Measurements from ENCODE around the gene CARTPT.

- TF ChIP-seq NANOG (IDR thresholded peaks at IDR 0.05; ENCODE audit: insufficient read depth, low read depth, low read length, poor library complexity, severe bottlenecking) = no peak
- TF ChIP-seq SIN3A (conservative IDR thresholded peaks at IDR 0.05 in 1 of 2, IDR thresholded peaks at IDR 0.05 in 1 of 2; ENCODE audit: low read depth in 1 of 2, low read length in 2 of 2) = no peak
- no peak for TF ChIP-seq POLR2AphosphoS5 (IDR thresholded peaks at IDR 0.05; ENCODE audit: low read depth, low read length)
- no peak for TF ChIP-seq CTCF (IDR thresholded peaks at IDR 0.05; ENCODE audit: control extremely low read depth in 1 of 3, insufficient read depth in 1 of 3, low read depth in 1 of 3, low read length in 3 of 3)
- TF ChIP-seq GABPA (IDR thresholded peaks at IDR 0.05; ENCODE audit: borderline replicate concordance, insufficient read depth, low read length) = no peak
- TF ChIP-seq TAF1 (IDR thresholded peaks at IDR 0.05; ENCODE audit: low read depth, low read length) = no peak
- TF ChIP-seq, protein P1, sequence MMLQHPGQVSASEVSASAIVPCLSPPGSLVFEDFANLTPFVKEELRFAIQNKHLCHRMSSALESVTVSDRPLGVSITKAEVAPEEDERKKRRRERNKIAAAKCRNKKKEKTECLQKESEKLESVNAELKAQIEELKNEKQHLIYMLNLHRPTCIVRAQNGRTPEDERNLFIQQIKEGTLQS (IDR thresholded peaks at IDR 0.05; ENCODE audit: insufficient read depth, low read depth, low read length) = no peak
- no peak for TF ChIP-seq MAFK (IDR thresholded peaks at IDR 0.05; ENCODE audit: low read depth, low read length)
- TF ChIP-seq FOSL1 (IDR thresholded peaks at IDR 0.05; ENCODE audit: insufficient read depth, low read depth, low read length) = no peak
These were observed 23.5 kb upstream of the CARTPT start for GRCh38 chr5:71695595-71695994.

Measured in H1 (cell line).